Epidermal melanocyte (primary cell): ENCODE results near the gene ENTPD7.

Source experiments
- DNase-seq: peaks from one replicate; pipeline ENCODE4 v3.0.0; 2011; ENCODE audit warnings: low spot score; ENCODE audit not compliant: insufficient read length

The ENTPD7 gene

DNA sequence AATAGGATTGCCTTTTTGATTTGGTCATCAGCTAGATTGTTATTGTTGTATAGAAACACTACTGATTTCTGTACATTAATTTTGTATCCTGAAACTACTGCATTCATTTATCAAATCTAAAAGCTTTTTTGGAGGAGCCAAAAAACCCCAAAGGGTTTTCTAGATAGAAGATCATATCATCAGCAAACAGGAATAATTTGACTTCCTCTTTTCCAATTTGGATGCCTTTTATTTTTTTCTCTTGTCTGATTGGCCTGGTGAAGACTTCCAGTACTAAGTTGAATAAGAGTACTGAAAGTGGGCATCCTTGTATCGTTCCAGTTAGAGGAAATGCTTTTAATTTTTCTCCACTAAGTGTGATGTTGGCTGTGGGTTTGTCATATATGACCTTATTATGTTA is 10.6 kb upstream of the ENTPD7 start:
- DNase-seq = no peak

DNA sequence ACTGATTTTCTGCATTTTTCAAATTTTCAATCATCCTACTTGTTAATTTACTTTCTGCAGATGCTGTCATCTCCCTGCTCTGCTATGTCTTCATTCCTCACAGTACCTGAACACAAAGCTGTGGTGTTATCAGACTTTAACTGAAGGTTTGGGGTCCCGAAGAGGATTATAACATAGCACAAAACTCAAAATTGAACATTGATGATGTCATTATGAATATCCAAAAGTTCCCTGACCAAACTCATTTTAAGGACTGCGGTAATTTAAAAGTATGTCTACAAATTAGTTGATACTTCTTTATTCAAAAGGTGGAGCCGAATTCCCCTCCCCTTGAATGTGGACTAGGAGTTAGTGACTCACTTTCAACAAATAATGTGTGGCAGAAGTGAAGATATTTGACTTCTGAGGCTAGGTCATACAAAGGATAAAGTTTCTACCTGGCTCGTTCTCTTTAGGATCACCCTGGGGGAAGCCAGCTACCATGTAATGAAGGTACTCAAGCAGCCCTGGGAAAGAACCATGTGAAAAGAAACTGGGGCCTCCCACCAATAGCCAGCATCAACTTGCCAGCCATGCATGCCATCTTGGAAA is 6.4 kb upstream of the ENTPD7 start:
- no peak for DNase-seq

DNA sequence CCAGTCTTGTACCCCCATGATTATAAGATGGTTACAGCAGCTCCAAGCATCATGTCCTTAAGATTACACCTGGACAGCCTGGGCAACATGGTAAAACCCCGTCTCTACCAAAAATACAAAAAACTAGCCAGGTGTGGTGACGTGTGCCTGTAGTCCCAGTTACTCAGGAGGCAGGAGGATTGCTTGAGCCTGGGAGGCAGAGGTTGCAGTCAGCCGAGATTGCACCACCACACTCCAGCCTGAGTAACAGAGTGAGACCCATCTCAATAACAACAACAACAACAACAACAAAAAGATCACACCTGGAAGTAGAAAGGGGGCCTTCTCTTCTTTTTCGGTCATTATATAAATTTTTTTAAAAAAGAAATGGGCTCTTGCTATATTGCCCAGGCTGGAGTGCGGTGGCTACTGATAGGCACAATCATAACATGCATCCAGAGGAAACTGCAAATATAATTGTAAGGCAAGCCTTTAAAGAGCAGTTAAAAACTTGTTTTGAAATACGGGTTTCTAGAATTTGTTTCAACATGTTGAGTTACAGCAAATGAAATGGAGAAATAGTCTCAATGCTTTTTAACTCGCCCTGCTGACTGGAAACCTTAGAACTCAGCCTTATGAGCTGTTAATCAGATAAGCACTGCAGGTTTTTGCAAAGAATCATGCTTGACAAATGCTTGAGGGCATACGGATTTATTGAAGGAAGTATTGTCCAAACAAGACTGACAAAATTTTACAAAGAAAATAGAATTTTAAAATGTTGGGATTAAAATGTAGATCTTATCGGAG is 4.7 kb upstream of the ENTPD7 start:
- DNase-seq = no peak

DNA sequence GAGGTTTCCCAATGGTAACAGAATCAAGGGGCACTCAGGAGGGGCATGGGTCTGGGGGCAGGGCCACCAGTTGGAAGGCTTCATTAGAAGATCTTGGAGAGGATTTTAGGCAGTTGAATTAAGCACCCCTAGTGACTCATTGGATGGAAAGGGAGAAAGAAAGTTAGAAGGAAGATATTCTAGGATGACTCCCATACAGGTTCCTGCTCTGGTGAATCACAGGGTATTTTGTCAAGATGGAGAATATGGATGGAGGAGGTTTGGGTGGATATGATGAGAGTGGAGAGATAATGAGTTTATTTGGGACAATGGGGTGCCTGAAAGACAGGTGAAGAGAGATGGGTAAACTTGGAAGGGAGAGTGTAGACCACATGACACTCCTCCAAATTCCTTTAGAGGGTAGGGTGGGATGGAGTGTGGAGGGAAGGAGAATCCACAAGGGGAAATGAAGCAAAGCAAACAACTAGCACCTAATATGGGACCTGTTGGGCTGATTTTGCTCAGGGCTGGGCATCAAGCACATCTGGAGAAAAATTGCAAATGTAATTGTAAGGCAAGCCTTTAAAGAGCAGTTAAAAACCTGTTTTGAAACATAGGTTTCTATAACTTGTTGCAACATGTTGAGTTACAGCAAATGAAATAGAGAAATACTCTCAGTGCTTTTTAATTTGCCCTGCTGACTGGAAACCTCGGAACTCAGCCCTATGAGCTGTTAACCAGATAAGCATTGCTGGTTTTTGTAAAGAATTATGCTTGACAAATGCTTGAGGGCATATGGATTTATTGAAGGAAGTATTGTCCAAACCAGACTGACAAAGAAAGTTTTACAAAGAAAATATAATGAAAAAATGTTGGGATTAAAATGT is 2.9 kb upstream of the ENTPD7 start:
- DNase-seq = no peak

DNA sequence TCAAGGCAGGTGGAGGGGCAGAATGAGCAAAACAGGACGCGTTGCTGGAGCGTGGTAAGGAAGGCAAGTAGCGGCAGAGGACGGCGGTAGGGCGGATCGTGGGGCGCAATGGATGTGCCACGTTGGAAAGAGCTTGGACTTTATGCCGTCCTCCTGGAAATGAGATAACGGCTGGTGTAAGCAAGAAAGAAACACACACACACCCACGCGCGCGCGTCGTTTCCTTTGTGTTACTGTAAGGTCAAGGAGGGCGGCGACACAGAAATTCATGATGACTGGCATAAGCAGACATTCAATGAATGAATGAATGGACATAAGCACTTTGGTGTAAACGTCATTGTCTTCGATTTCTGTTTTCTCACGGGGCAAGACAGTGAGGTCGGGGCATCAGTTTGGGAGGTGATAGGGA is 683 bp upstream of the ENTPD7 start:
- DNase-seq = no peak

DNA sequence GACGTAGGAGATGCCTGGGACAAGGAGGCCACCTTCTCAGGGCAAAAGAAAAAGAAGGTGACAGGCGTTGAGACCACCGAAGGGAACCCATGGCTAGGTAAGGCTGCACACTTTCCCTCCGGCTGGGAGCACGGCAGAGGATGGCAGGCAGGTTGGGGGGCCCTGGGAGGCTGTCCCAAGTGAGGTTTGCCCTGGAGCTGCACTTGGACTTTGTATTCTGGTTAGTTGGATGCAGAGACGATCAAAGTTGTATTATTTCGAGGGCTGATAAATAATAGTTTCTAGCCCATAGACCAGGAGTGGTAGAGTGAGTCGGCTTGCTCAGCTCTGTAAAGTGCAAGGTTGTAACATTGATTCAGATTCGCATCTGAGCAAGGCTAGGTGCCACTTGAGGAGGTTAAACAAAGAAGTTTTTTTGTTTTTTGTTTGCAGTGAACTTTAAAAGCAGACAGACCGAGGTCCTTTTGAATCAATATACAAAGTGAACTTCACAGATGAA is 608 bp downstream of the ENTPD7 start:
- no peak for DNase-seq

DNA sequence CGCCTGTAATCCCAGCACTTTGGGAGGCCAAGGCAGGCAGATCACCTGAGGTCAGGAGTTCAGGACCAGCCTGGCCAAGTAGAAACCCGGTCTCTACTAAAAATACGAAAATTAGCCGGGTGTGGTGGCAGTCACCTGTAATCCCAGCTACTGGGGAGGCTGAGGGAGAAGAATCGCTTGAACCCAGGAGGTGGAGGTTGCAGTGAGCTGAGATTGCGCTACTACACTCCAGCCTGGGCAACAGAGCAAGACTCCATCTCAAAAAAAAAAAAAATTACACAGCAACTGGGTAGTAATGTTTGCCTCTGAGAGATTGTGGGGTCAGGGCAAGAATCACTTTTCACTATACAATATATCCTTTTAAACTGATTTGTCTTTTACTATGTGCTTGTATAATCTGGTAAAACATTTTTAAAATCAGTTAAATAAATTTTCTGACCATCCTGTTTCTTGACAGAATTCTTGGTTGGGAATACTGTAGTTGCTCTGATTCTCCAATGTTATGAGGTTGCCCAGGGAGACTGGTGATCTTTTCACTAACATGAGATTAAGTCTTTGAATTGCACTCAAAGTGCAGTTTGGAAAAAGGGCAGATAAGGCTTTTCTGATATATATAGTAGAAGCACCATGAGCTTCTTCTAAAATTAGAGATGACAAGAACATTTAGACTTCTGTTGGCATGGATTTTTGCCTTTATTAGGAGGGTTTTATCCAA is 1.5 kb downstream of the ENTPD7 start:
- no peak for DNase-seq

DNA sequence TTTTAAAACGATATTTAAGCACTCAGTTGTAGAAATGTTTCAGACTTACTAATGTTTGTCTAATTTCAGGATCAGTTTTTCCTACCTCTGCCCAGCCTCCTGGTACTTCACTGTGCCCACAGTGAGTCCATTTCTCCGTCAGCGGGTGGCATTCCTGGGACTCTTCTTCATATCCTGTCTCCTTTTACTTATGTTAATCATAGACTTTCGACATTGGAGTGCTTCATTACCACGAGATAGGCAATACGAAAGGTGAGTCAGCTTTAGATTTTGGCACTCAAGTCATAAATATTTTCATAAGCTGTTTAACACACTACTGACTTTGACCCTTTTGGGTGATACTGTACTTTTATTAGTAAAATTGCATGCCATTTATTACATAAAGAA is 2.1 kb downstream of the ENTPD7 start:
- DNase-seq = peak; percentile 24

DNA sequence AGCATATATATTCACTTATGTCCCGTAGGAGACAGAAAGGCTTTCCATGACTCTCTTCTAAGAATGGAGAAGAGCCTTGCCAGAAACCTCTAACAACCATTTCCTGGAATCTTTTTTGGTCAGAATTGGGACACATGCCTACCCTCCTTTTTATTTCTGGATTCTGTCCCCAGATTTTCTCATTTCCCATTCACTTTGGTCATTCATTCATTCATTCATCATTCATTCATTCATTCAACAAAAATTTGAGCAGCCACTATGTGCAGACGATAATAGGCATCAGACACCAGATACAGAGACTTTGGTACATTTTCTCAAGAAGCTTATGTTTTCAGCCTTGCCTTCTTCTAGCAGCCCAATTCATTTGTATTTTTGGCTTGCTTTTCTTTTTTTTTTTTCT is 6.0 kb downstream of the ENTPD7 start:
- DNase-seq = no peak

DNA sequence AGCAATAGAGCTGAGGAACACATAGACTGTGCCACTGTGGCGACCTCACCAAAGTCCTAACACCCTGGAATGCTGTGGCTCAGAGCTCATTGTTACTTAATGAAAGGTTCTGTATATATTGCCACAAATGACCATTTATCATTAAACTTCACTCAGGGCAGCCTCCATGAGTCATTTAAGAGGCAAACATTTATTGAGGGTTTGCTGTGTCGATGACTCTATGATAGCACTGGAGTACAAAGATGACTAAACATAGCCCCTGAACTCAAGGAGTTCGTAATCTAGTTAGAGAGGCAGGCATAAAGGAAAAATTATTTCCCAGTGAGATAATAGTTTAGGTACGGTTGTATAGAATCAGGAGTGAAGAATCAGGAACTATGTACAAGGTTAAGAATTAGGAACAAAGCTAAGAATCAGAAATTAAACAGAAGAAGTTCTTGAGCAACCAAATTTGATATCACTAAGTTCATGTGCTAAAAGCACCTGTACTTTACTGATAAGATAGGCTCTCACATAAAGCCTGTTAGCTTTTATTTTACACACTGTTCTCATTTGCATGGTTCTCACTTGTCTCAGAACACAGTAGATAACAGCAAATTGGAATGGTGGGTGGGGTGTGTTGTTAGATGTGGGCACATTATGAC is 7.9 kb downstream of the ENTPD7 start:
- no peak for DNase-seq

DNA sequence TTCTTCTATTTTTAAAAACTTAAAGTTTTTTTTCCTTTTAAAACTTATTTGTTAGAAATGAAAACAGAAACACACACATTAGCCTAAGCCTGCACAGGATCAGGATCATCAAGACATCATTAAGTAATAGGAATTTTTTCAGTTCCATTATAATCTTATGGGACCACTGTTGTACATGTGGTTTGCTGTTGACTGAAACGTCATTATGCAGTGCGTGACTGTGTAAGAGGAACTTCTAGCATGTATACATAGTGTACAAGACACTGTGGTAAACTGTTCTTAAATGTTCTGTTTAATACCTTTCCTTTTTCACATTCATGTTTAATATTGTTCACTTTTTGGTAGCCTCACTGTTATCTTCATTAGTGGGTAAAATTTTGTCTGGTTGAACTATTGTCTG is 12.1 kb downstream of the ENTPD7 start:
- no peak for DNase-seq

DNA sequence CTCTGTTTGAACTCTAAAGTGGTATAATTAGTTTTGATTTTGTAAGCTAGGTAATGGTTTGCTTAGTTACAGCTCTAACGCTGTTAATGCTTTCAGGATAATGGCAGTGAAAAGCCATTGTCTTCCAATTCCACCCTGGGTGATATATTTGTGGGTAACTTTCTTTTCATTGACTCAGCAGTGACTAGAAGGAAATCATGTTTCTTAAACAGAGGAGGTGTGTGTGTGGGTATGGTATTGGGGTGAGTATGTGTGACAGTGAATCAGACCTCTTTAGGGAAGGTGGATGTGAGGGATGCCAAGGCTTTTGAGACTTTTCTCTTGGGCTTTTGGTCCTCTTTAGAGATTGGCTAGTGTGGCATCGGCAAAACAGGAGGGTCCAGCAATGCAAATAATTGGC is 13.6 kb downstream of the ENTPD7 start:
- DNase-seq = no peak

DNA sequence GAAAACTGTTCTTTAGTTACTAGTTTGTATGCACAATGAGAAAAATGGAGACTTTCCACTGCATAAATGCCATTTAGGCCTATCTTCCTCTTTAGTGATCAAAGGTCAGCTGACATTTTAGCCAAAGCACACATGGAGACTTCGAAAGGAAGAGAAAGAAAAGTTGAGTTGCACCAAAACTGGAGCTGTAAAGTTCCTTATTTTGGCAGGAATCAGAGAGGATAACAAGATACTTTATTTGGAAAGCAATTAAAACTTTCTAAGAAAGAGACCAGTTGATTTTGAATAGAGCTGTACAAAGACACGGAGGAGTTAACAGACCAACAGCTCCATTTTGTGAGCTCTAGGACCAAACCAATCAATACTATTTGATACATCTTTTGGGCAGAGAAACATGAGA is 14.2 kb downstream of the ENTPD7 start:
- DNase-seq = no peak

DNA sequence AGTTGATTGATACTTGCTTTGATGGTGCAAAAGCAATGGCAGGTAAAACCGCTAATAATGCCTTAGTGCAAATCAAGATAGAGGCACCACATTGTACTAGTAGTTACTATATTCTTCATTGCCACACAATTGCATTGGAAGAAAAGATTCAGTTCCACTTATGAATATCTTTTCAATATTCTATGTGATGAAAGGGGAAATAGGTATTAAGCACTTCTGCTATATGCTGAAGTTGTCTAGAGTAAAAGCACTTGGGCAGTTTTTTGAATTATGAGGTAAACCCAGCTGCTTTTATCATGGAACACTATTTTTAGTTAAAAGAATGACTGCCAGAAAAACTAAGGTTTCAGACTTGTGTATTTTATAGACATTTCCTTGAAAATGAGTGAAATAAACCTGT is 15.5 kb downstream of the ENTPD7 start:
- no peak for DNase-seq

DNA sequence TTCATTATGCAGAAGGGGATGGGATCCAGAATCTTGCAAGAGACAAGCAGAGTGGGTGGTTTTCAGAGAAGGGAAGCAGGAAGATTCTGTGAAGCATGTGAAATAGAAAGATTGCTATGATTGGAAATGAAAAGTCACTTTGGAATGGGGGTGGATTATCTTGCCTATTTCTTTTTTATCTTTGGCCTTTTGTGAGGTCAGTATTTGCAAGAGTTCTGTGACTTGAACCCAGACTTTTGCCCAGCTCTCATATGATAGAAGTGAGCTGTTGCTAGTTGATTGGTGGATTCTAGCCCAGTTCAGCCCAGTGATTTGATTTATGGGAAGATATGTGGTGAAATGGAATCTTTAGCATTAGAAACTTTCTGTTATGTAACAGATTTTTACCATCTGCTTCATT is 17.1 kb downstream of the ENTPD7 start:
- DNase-seq = no peak

DNA sequence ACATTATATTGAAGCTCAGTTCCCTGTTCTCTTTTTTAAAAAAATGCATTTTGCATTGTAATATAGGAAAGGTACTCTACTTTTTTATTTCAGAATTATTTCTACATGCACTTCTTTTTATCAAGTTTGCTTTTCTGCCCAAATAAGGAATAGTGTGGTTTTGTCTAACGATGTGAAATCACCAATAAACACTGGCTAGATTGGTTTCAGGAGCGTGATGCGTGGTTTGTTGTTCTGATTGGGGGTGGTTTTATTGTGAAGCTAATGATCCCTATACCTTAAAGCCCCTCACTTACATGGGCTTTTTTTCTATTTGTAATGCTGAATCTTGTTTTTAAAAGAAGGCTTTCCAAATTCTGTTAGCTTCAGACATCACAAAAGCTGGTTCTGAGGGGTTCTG is 17.6 kb downstream of the ENTPD7 start:
- DNase-seq = no peak

DNA sequence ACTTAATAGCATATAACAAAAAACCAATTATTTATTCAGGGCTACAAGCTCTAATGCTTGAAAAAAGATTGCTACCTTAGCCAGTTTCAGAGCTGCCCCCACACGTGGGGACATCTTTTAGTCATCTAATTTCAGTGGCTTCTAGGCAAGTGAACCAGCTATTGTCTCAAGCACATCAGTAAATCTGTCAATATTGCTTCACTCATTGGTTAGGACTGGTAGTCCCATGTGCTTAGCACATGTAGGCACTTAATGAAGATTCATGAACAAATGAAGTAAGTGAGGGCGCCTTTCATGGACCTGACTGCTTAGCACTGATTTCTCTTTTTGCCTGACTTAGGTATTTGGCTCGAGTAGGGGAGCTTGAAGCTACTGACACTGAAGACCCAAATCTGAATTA is 19.6 kb downstream of the ENTPD7 start:
- no peak for DNase-seq

DNA sequence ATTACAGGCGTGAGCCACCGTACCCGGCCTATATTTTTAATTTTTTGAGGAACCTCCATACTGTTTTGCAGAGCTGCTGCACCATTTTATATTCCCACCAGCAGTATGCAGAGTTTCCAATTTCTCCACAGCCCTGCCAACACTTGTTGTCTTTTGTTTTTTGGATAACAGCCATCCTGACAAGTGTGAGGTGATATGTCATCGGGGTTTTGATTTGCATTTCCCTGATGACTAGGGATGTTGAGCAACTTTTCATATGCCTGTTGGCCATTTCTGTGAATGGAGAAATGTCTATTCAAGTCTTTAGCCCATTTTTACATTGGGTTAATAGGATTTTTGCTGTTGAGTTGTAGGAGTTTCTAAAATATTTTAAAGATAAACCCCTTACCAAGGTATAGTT is 22.2 kb downstream of the ENTPD7 start:
- no peak for DNase-seq

DNA sequence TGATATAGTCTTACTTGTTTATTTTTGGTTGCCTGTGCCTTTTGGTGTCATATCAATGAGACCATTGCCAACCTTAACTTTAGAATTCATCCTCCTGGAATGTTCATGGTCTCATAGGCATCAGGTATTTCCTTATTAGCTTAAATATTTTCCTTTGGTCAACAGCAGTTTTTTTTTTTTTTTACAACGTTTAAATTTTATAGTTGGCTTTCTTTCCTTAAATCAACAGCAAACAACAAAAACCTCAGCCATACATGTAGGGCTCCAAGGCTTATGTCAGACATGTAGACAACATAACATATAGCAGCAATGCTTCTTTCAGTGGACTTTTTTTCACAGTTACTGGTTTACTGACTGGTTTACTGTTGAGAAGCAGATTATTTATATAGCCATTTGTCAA is 22.7 kb downstream of the ENTPD7 start:
- no peak for DNase-seq

DNA sequence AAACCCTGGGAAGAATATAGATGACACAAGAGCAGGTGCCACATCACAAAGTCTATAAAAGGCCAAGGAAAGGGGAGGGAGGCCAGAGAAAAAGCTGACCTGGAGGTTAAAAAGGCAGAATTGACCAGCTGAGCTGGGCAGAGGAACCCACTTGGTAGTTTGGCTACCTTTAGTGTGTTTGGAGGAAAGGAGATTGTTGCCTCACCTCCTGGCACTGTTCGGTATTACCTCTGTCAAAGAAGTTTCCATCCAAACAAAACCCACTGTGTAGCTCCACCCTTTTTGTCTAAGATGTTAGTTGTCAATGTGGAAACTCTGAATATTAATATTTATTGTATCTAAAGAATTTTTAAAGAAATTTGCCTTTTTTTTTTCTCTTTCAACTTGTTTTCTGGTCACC is 23.4 kb downstream of the ENTPD7 start:
- no peak for DNase-seq

DNA sequence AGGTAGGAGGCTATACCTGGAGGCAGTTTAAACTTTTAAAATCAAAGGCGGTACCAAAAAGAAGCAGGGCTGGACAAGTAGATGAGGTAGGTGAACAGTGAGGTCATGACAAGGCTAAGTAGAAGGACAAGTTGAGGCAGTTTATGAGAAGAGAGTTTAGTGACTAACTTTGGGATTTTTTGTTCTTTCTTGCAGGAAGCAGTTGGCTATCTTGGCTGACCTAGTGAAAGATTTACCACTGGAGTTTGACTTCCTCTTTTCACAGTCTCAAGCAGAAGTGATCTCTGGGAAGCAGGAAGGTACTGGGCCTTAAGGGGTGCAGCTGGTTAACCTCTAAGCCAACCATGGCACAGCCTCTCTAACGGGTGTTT is 26.3 kb downstream of the ENTPD7 start:
- DNase-seq = no peak
